Neural progenitor cell (in vitro differentiated cells): ENCODE data around the gene SMARCAL1. TPM values are rescaled to one million over a fixed set of nuclear protein-coding genes. Genes with fewer than 3 reads are reported as not detected.

Experiments
- DNase-seq: peaks from one replicate; pipeline ENCODE4 v3.0.0-alpha.2; 2016; ENCODE audit warnings: low spot score
- H2AFZ ChIP-seq: fragments of 200-600 bp; sonication (generic); replicated peaks from 2 replicates; pipeline ENCODE4 v1.6.1; 2016; ENCODE audit warnings: antibody characterized with exemption
- H3F3A ChIP-seq: fragments of 200-600 bp; sonication (generic); 2 replicates; pipeline ENCODE4 v1.6.1; 2016; ENCODE audit warnings: antibody characterized with exemption, low read depth
- H3K27ac ChIP-seq: fragments of 200-600 bp; sonication (generic); 2 replicates; pipeline ENCODE4 v1.5.1; 2016; ENCODE audit warnings: mild to moderate bottlenecking
- H3K27me3 ChIP-seq: fragments of 200-600 bp; sonication (generic); 2 replicates; pipeline ENCODE4 v1.6.1; 2016; ENCODE audit warnings: mild to moderate bottlenecking, moderate library complexity
- H3K36me3 ChIP-seq: fragments of 200-600 bp; sonication (generic); 2 replicates; pipeline ENCODE4 v1.5.1; 2016
- H3K4me1 ChIP-seq: fragments of 200-600 bp; sonication (generic); 2 replicates; pipeline ENCODE4 v1.6.1; 2016; ENCODE audit warnings: mixed run types
- H3K4me2 ChIP-seq: fragments of 200-600 bp; sonication (generic); 2 replicates; pipeline ENCODE4 v1.6.1; 2016
- H3K4me3 ChIP-seq: fragments of 200-600 bp; sonication (generic); 2 replicates; pipeline ENCODE4 v1.5.1; 2016
- H3K79me2 ChIP-seq: fragments of 200-600 bp; sonication (generic); 2 replicates; pipeline ENCODE4 v1.6.1; 2016; ENCODE audit warnings: low read depth
- H3K9ac ChIP-seq: fragments of 200-600 bp; sonication (generic); 2 replicates; pipeline ENCODE4 v1.6.1; 2016
- H3K9me3 ChIP-seq: fragments of 200-600 bp; sonication (generic); 2 replicates; pipeline ENCODE4 v1.5.1; 2016; ENCODE audit warnings: low read depth
- H4K20me1 ChIP-seq: fragments of 200-600 bp; sonication (generic); 2 replicates; pipeline ENCODE4 v1.6.1; 2016; ENCODE audit warnings: low read depth
- H3K27ac Mint-ChIP-seq: 3 replicates; pipeline ENCODE4 v1.8.0; 2021; ENCODE audit warnings: mixed read lengths
- H3K27me3 Mint-ChIP-seq: 2 replicates; pipeline ENCODE4 v1.8.0; 2022; ENCODE audit warnings: low read depth, mild to moderate bottlenecking, inconsistent platforms, moderate library complexity, mixed read lengths; ENCODE audit not compliant: insufficient read depth
- H3K36me3 Mint-ChIP-seq: 3 replicates; pipeline ENCODE4 v1.8.0; 2021; ENCODE audit warnings: mixed read lengths
- H3K4me1 Mint-ChIP-seq: 3 replicates; pipeline ENCODE4 v1.8.0; 2021; ENCODE audit warnings: mixed read lengths
- H3K4me3 Mint-ChIP-seq: 3 replicates; pipeline ENCODE4 v1.8.0; 2021; ENCODE audit warnings: mild to moderate bottlenecking, moderate library complexity, mixed read lengths
- H3K9me3 Mint-ChIP-seq: 3 replicates; pipeline ENCODE4 v1.8.0; 2020; ENCODE audit warnings: mixed read lengths
- EZH2 ChIP-seq: fragments of 200-600 bp; sonication (generic); IDR thresholded peaks from 2 replicates; pipeline ENCODE4 v1.6.1; 2017; ENCODE audit warnings: antibody characterized with exemption, mild to moderate bottlenecking, moderate library complexity
- EZH2phosphoT487 ChIP-seq: fragments of 200-600 bp; sonication (generic); IDR thresholded peaks from 2 replicates; pipeline ENCODE4 v1.6.1; 2017; ENCODE audit warnings: antibody characterized with exemption
- total RNA-seq: library from RNA; depleted of rRNA; stranded (reverse); fragments of >200 nt; gene quantifications from 2 replicates; pipeline ENCODE4 v1.2.3, GENCODE V29; 2015; ENCODE audit warnings: low replicate concordance
- TF ChIP-seq, protein P1 (sequence below): fragments of 200-600 bp; sonication (generic); IDR thresholded peaks from 2 replicates; pipeline ENCODE4 v1.5.1; 2017; ENCODE audit warnings: antibody characterized with exemption, mild to moderate bottlenecking

Gene SMARCAL1
- total RNA-seq, 1 donor from 2014 or later = 21.9 TPM

GRCh38 chr2:216387262-216387661 is 25.0 kb upstream of the SMARCAL1 start:
- Histone ChIP-seq H3K4me1 (peaks cover 6% of the 10 kb centered on the region), H4K20me1 (no peaks in the 10 kb centered on the region), H2AFZ (no peak overlapping the region), H3K9me3 (no peaks in the 10 kb centered on the region), H3K4me2 (no peak overlapping the region), H3F3A (peaks cover 8% of the 10 kb centered on the region), H3K4me3 (no peak overlapping the region), H3K9ac (no peak overlapping the region), H3K36me3 (no peaks in the 10 kb centered on the region), H3K27me3 (no peaks in the 10 kb centered on the region), H3K27ac (no peak overlapping the region), H3K79me2 (no peaks in the 10 kb centered on the region)
- TF ChIP-seq EZH2phosphoT487 (no peak), EZH2 (no peak)
- TF ChIP-seq, protein P1, sequence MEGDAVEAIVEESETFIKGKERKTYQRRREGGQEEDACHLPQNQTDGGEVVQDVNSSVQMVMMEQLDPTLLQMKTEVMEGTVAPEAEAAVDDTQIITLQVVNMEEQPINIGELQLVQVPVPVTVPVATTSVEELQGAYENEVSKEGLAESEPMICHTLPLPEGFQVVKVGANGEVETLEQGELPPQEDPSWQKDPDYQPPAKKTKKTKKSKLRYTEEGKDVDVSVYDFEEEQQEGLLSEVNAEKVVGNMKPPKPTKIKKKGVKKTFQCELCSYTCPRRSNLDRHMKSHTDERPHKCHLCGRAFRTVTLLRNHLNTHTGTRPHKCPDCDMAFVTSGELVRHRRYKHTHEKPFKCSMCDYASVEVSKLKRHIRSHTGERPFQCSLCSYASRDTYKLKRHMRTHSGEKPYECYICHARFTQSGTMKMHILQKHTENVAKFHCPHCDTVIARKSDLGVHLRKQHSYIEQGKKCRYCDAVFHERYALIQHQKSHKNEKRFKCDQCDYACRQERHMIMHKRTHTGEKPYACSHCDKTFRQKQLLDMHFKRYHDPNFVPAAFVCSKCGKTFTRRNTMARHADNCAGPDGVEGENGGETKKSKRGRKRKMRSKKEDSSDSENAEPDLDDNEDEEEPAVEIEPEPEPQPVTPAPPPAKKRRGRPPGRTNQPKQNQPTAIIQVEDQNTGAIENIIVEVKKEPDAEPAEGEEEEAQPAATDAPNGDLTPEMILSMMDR = no peak
- Mint-ChIP-seq H3K36me3 (no peaks in the 10 kb centered on the region), H3K27ac (no peak overlapping the region), H3K4me1 (peaks cover 5% of the 10 kb centered on the region), H3K27me3 (peaks cover 4% of the 10 kb centered on the region), H3K9me3 (no peaks in the 10 kb centered on the region), H3K4me3 (no peak overlapping the region)
- DNase-seq = no peak

DNA sequence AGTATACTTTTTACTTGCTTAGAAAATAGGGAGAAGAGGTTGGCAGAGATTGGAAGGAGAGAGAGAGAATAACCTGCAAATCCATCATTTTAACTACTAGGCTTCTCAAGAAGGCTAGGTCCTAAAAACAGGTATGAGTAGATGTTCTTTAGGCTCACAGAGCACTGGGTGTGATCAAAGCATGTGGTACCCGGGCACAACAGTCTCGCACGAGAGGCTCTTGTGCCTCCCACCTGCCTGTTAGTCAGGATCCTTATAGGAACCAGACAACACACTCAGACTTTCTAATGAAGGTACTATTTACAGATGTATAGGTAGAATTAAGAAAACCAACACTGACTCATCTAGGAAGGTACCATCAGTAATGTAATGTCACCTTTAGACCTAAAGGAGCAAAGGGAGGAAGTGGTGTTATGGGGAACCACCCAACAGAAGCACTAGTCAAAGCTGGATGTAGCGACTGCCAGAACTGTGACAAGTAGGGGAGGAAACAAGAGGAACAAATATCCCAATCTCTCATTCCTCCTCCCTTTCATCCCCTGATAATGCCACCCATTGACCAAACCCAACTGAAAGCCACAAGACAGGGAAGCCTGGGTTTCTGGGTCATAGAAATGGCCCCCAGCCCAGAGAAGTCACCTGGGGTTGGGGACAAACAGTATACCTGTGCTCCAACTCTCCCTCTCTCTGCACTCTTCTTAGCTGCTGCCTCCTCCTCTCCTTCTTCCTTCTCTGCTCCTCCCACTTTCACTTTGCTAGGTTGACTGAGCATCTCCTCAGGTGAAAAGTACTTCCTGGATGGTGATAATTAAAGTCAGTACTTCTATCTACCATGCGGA is 24.0 kb upstream of the SMARCAL1 start:
- no peak overlapping the region for H3K4me3 Mint-ChIP-seq
- H3K4me1 Mint-ChIP-seq = peaks cover 14% of the 10 kb centered on the region
- H3K4me1 ChIP-seq = peaks cover 12% of the 10 kb centered on the region
- no peaks in the 10 kb centered on the region for H3K9me3 Mint-ChIP-seq
- H3K27me3 ChIP-seq = no peaks in the 10 kb centered on the region
- H3K79me2 ChIP-seq = no peaks in the 10 kb centered on the region
- H3K4me2 ChIP-seq = no peak overlapping the region
- H3K27ac Mint-ChIP-seq = no peak overlapping the region
- no peaks in the 10 kb centered on the region for H4K20me1 ChIP-seq
- TF ChIP-seq, protein P1 = no peak
- TF ChIP-seq EZH2 (no peak), EZH2phosphoT487 (no peak)
- DNase-seq = no peak
- H3K4me3 ChIP-seq = no peak overlapping the region
- no peaks in the 10 kb centered on the region for H3K9me3 ChIP-seq
- no peaks in the 10 kb centered on the region for H3K36me3 ChIP-seq
- H2AFZ ChIP-seq = no peak overlapping the region
- H3K27ac ChIP-seq = no peak overlapping the region
- no peaks in the 10 kb centered on the region for H3K36me3 Mint-ChIP-seq
- peaks cover 4% of the 10 kb centered on the region for H3K27me3 Mint-ChIP-seq
- H3F3A ChIP-seq = peaks cover 5% of the 10 kb centered on the region
- H3K9ac ChIP-seq = no peak overlapping the region

DNA sequence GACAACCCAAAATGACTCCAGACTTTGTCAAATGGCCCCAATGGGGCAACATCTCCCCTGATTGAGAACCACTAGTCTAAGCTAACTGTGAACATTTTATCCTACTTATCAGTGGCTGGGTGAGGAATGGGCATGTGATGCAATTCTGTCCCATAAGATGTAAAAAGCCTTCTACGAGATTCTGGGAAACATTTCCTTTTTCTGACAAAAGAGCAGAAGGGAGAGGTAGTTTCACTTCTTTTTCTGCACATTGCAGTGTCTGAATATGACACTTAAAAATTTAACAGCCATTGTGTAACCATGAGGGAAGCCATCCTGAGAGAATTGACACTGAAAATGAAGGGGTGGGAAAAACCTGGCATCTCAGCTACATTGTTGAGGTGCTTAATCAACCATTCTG is 22.7 kb upstream of the SMARCAL1 start:
- H3F3A ChIP-seq = peaks cover 5% of the 10 kb centered on the region
- DNase-seq = no peak

More for the DNA sequence above, 22.7 kb upstream of the SMARCAL1 start:
- H4K20me1 ChIP-seq = no peaks in the 10 kb centered on the region
- H2AFZ ChIP-seq = no peak overlapping the region
- H3K27ac ChIP-seq = no peak overlapping the region
- no peak overlapping the region for H3K4me3 ChIP-seq
- no peak overlapping the region for H3K9ac ChIP-seq
- Mint-ChIP-seq H3K9me3 (no peaks in the 10 kb centered on the region), H3K36me3 (no peaks in the 10 kb centered on the region), H3K27ac (no peak overlapping the region), H3K27me3 (no peaks in the 10 kb centered on the region), H3K4me1 (peaks cover 15% of the 10 kb centered on the region), H3K4me3 (no peak overlapping the region)
- H3K9me3 ChIP-seq = no peaks in the 10 kb centered on the region
- TF ChIP-seq EZH2 (no peak), EZH2phosphoT487 (no peak)
- TF ChIP-seq, protein P1 = no peak
- no peak overlapping the region for H3K4me2 ChIP-seq
- H3K27me3 ChIP-seq = no peaks in the 10 kb centered on the region
- no peaks in the 10 kb centered on the region for H3K79me2 ChIP-seq
- H3K36me3 ChIP-seq = no peaks in the 10 kb centered on the region
- H3K4me1 ChIP-seq = peaks cover 12% of the 10 kb centered on the region
